Measurements from ENCODE around the gene PHLPP1.

The PHLPP1 gene

GRCh38 chr18:62942578-62942977 is 227.2 kb downstream of the PHLPP1 start:
- no peak for DNase-seq (ENCODE audit: low read depth)

DNA sequence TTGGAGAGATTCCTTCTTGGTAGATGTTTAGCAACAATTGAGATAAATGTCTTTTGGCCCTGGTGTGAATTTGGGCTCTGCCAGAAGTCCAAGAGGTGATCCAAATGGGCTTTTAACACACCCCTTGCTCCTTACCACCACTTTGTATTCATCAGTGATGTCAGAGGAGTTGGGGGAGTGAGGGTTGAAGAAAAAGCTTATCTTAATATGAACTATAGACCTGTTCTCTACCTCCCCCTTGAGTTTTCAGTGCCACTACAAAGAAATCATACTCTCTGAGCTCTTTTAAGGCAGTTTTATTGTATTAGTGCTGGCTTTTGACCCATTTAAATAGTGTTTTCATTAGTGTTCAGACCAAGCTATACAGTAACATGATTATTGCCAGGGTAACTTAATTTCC is 229.1 kb downstream of the PHLPP1 start:
- DNase-seq (ENCODE audit: low read depth), result no peak

DNA sequence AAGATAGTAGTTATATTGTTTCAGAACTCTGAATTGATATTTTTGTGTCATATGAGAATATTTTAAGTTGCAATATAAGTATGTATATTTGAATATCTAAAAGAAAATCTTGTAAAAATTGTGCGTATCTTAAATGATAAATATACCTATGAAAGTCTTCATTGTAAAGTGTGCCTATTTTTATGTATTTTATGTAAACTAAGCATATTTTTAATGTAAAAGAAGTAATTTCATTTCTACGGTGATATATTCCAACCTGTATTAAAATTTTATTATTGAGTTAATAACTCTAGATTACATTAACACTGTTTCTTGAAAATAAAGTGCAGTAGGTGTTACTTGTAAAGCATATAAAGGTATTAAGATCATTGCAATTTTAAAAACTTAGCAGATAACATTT is 233.4 kb downstream of the PHLPP1 start:
- no peak for DNase-seq (ENCODE audit: low read depth)

GRCh38 chr18:62950246-62950645 is 234.9 kb downstream of the PHLPP1 start:
- DNase-seq (ENCODE audit: low read depth), result no peak

- DNase-seq (ENCODE audit: low read depth), result no peak
These were observed 237.5 kb downstream of the PHLPP1 start for GRCh38 chr18:62952807-62953206.

DNA sequence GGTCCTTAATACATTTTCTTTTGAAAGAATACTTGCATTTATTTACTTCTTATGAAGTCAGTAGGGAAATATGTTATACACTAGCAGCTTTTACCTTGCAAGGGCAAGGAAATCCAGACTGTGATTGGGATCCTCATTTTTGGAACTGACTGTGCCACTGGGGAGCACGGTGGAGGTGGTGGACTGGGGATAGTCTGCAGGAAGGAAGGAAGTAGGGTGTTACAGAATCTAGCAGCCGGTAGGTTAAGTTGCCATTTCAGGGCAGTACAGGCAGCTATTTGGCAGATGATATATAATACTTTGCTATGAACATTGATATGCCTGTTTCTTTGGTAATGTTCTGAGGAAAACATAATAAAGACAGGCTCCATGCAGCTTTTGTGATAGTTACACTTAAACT is 238.3 kb downstream of the PHLPP1 start:
- no peak for DNase-seq (ENCODE audit: low read depth)

DNA sequence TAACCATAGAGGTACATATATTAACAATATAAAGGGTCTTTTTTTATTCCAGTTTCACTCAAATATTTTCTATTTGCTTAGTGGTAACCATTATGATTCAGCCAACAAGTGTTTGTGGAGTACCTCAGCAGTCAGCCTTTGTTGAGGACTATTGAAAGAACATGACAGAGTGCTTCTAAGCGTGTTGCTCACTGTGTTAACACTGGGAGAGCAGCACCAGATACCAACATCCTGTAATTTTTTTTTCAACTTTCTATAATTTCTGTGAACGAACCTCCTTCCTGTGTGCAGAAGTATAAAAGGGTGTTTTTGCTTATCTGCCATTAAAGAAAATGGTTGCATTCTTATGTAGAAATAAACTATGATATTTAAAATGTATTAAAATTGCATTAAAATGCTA is 239.0 kb downstream of the PHLPP1 start:
- DNase-seq (ENCODE audit: low read depth), result no peak

GRCh38 chr18:62957885-62958472 is 242.6 kb downstream of the PHLPP1 start:
- DNase-seq (ENCODE audit: low read depth), result peak; percentile 3

- no peak for DNase-seq (ENCODE audit: low read depth)
These were observed 244.1 kb downstream of the PHLPP1 start for GRCh38 chr18:62959481-62959880.

GRCh38 chr18:62963507-62963906 is 248.2 kb downstream of the PHLPP1 start:
- DNase-seq (ENCODE audit: low read depth), result no peak

DNA sequence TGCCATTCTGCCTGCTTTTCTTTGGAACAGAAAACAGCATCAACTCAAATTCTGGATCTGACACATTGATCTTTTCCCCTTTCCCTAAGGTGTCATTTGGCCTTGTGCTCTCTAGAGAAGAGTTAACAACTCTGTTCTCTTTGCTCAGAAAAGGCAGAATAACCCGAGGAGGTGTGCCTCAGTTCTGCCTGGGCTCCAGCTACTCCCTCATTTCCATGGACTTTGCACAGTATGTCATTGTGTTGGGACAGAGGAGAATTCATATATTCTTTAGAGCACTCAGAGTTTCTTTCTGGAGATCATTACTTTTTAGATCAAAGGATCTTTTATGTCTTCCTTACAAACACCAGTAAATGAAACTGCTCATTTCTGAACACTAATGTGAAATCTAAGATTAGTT is 249.1 kb downstream of the PHLPP1 start:
- no peak for DNase-seq (ENCODE audit: low read depth)

GRCh38 chr18:62967089-62967488 is 251.7 kb downstream of the PHLPP1 start:
- no peak for DNase-seq (ENCODE audit: low read depth)

DNA sequence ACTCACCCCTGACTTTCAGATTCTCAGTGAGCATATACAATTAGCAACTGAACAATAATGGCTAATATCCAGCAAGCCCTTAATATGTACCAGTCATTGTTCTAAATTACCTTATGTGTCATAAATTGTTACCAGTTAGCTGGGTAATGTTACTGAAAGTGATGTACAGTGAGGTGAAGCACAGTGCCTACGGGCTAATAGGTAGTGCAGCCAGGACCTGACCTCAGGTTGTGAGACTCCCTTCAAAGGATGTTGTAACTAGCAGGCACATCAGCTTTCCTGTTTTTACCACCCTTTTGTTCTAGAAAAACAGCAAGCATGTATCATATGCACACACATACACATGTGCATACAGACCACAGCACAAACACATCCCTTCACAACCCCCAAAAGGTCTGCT is 258.3 kb downstream of the PHLPP1 start:
- no peak for DNase-seq (ENCODE audit: low read depth)

DNA sequence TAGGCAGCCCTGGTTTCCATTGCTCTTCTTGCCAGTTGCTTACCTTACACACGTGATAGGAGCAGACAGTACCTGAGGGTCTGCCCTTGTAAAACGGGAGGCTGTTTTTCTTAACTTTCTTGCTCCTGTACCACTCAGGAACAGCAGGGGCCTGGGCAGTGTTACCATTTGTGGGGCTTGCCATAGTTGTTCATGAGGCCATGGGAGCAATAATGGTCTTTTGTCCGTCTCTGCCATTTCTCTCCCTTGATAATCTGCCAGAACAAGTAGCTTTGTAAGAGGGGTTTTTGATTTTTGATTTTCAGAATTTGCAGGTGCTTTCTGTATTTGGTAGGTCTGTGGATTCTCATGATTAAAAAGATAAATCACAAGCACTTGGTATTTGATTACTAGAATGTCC is 259.0 kb downstream of the PHLPP1 start:
- DNase-seq (ENCODE audit: low read depth), result no peak

DNA sequence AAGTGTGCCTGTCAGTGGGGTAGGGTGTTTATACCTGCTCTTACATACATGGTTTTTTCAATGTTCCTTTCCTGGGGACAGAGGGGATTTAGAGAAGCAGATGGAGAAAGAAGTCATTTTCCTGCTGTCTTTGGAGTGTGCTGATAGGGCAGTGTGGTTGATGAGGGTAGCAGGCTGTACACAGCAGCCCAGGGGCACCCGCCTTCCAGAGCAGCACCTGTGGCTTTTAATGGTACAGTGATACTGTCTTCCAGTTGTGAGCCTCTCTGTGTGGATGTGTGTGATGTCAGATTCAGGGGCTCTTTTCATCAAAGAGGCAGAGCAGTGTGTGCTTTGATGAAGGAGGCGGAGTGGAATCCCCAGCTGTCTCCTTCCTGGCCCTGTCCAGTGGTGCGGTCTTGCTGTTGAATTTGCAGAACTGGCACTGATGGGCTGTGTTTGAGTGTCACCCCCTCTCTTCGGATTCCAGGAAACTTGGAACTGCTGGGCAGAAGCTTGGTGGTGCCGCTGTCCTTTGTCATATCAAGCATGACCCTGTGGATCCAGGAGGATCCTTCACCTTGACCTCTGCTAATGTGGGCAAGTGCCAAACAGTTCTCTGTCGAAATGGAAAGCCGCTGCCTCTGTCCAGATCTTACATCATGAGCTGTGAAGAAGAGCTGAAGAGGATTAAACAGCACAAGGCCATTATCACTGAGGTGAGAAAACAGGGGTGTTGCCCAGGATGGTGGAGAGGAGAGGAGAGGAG is 259.8 kb downstream of the PHLPP1 start:
- DNase-seq (ENCODE audit: low read depth), result no peak

DNA sequence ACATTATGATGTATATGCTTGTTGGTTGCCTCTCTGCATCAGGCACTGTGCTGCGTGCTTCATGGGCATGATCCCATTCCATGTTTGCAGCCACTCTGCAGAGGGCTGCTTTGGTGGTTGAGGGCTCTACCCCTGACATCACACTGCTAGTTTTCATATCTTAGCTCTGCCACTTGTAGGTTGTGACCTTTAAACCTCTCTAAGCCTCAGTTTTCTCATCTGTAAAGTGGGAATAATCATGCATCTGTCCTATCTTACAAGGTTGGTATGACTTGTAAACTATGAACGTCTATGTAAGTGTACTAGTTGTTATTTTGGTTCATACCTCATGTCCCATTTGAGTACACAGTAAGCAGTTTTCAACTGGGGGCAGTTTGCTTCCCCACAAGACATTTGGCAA is 260.4 kb downstream of the PHLPP1 start:
- no peak for DNase-seq (ENCODE audit: low read depth)

- no peak for DNase-seq (ENCODE audit: low read depth)
These were observed 260.9 kb downstream of the PHLPP1 start for GRCh38 chr18:62976227-62976626.

- no peak for DNase-seq (ENCODE audit: low read depth)
These were observed 262.2 kb downstream of the PHLPP1 start for GRCh38 chr18:62977512-62977911.

DNA sequence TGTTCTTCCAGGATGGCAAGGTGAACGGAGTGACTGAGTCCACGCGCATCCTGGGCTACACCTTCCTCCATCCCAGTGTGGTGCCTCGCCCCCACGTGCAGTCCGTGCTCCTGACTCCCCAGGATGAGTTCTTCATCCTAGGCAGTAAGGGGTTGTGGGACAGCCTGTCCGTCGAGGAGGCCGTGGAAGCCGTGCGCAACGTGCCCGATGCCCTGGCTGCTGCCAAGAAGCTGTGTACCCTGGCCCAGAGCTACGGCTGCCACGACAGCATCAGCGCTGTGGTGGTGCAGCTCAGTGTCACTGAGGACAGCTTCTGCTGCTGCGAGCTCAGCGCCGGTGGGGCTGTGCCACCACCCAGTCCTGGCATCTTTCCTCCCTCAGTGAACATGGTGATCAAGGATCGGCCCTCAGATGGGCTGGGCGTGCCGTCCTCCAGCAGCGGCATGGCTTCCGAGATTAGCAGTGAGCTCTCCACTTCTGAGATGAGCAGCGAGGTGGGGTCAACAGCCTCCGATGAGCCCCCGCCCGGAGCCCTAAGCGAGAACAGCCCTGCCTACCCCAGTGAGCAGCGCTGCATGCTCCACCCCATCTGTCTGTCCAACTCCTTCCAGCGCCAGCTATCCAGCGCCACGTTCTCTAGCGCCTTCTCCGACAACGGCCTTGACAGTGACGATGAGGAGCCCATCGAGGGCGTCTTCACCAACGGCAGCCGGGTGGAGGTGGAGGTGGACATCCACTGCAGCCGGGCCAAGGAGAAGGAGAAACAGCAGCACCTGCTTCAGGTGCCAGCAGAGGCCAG is 263.1 kb downstream of the PHLPP1 start:
- no peak for DNase-seq (ENCODE audit: low read depth)

- no peak for DNase-seq (ENCODE audit: low read depth)
These were observed 263.8 kb downstream of the PHLPP1 start for GRCh38 chr18:62979176-62979575.

- no peak for DNase-seq (ENCODE audit: low read depth)
These were observed 264.6 kb downstream of the PHLPP1 start for GRCh38 chr18:62979900-62980299.

DNA sequence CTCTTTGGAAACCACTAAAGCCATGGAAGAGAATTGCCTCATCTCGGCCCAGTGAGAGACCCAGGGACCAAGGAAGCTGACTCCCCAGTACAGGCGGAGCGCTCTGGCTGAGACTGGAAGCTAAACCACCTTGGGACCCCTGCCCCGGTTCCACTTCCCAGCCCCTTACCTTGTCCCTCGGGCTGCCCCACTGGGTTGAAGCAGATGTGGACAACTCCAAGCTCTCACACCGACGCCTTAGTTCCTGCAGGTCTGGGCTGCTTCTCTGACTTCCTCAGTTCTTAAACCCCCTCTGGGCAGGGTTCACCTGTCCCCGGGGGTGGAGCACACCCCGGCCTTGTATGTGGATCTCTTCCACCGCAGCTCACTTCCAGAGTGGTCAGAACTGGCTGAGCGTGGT is 266.2 kb downstream of the PHLPP1 start:
- no peak for DNase-seq (ENCODE audit: low read depth)

- DNase-seq (ENCODE audit: low read depth), result peak; percentile 31
These were observed 267.4 kb downstream of the PHLPP1 start for GRCh38 chr18:62982600-62983251.
